HG03066 (cell line): Measurements from ENCODE around the gene ACTRT2.

Experiments
- ATAC-seq: cut with Tn5 transposase; IDR thresholded peaks from one replicate; pipeline ENCODE4 v1.9.1; 2021; ENCODE audit warnings: low read depth; ENCODE audit not compliant: unreplicated experiment

ACTRT2 gene

DNA sequence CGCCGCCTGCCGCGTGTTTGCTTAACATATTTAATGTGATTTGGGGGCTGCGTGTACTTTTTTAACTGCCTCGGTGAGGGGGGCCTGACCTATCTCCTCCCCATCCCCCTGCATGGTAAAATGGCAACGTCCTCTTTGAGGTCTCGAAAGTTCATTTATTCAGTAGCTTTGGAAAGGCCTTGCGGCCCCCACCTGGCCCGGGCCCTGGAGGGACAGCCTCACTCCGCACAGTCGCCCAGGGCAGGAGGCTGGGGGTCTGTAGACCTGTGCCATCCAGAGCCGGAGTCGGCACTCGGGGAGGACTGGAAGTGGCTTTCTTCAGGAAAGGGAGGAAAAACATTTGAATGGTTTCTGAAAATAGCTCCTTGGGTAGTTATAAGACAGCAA is 38.0 kb upstream of the ACTRT2 start:
- no peak for ATAC-seq

DNA sequence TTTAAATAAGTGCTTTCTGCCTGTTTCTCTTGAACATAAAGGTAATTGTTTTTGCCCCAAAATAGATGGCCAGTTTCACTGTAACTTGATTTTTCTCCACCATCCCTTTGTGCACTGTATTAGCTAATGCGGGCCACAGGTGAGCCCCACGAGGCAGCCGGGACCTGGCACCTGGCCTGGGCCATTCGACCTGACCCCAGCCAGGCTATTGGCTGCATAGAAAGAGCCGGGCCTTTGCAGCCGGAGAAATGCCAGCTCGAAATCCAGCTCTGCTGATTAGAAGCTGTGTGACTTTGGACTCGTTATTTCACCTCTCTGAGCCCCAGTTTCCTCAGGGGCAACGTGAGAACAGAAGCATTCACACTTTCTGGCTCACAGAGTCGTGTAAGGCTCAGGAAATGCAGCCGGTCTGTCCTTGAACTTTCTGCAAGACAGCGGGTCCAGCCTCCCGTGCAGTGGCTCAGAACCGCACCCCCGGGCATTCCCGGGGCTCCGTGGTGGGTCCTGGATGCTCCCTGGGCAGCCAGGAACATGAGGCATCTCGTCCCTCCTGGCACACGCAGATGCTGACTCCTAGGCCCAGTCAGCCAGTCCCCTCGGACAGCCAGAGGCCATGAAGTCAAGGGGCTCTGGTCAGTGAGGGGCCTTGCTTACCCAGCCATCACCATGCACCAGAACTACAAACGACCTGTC is 37.4 kb upstream of the ACTRT2 start:
- no peak for ATAC-seq

DNA sequence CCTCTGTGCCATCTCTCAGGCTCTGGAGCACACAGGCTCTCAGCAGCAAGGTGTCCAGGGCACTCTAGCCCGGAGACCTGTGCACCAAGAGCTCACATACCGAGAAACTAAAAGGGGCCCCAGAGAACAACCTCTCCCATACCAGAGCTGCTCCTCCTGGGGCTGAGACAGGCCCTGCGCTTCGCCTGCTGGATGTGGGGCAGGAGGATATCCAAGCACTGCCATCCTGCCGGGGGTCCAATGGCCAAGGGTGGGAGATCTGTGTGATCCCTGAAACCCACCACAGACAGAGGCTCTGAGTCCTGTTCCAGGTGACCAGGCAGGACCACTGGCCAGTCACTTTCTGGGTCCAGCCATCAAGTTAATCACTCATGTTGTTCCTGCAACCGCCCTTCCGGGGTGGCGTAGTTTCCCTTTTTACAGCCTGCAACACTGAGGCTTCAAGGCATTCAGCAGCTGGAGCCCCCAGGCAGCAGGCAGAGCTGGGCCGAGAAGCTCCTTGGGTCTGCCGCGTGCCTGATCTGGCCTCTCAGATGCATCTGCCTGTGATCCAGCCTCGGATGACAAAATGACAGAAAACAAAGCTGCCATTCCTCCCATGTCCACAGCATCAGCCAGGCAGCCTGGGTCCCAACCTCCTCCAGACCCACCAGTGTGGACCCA is 36.7 kb upstream of the ACTRT2 start:
- no peak for ATAC-seq

DNA sequence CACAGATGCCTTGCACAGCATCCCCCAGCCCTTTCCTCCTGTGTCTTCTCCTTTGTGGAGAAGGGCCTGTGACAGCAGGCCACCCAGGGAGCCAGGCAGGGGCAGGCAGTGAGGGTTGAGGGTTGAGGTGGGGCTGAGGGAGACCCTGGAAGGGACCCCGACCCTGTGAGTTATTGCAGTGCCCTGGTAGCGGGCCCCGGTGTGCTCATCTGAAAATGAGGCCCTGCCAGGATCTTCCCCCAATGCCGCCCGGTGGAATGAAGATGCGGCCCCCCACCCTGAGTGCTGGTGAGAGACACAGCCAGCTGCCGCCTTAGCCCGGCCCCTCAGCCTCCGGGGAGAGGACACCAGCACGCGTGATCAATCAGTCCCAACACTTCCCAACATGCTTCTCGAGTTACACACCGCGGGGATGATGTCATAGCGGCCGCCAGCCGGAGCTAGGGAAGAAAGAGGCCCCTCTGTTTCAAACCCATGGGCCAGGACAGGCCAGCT is 36.2 kb upstream of the ACTRT2 start:
- ATAC-seq, result no peak

DNA sequence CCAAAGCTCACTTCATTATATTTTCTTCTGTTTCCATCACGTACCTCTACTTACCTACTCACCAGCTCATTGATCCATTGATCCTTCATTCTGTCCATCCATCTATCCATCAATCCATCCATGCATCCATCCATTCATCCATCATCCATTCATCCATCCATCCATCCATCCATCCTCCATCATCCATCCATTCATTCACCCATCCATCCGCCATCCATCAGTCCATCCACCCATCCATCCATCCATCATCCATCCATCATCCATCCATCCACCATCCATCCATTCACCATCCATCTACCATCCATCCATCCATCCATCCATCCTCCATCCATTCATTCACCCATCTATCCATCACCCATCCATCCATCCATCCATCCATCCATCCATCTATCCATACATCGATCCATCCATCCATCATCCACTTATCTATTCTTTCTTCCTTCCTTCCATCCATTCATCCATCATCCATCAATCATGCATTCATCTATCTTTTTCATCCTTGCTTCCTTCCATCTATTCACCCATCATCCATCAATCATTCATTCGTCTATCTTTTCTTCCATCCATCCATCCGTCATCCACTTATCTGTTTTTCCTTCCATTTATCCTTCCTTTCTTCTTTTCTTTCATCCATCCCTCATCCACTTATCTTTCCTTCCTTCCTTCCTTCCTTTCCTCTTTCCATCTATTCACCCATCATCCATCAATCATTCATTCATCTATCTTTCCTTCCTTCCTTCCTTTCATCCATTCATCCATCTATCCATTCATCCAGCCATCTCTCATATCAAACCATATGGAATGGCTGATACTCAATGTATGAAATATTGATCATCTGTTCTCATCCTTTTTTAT is 35.3 kb upstream of the ACTRT2 start:
- ATAC-seq, result no peak

GRCh38 chr1:2986549-2987305 is 34.5 kb upstream of the ACTRT2 start:
- no peak for ATAC-seq

- no peak for ATAC-seq
Measured at GRCh38 chr1:2987773-2988172, 33.5 kb upstream of the ACTRT2 start.

GRCh38 chr1:2988256-2988655 is 33.0 kb upstream of the ACTRT2 start:
- no peak for ATAC-seq

DNA sequence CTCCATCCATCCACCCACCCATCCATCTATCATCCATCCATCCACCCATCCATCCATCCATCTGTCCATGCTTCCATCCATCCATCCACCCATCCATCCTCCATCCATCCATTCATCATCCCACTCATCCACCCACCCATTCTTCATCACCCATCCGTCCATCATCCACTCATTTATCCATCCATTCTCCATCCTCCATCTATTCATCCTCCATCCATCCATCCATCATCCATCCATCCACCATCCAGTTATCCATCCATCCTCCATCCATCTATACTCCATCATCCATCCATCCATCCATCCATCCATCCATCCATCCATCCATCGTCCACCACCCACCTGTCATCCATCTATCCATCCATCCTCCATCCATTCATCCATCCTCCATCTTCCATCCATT is 32.1 kb upstream of the ACTRT2 start:
- ATAC-seq, result no peak

GRCh38 chr1:2989976-2990375 is 31.3 kb upstream of the ACTRT2 start:
- ATAC-seq, result no peak

DNA sequence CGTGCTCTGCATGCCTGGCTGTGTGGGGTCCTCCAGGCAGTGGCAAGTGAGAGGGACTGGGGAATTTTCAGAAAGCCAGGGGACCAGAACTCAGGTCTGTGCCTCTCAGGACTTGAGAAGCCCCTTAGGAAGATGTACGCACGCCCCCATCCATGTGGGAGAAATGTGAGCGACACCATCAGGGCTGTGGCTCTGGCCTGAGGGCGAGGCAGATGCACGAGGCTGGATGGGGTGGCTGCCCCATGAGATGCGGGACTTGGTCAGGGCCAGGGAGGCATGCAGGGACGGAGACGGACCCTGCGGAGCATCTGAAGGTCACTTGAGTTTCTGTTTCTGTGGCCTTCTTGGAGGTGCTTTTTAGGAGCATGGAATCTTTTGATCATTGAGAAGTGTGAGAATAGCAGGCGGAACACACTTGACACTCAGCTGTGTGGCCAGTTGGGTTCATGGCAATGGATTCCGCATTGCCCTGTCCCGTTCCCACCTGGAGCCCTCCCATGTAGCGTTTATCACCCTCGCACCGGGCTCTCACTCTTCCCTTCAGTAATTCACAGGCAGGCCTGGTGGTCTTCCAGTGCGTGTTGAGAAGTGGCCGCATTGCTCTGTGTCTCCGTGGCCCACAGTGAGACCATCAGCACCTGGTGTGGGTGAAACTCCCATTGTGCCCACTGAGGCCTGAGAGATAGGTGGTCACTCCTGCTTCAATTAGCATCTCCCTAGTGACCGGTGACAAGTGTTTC is 30.7 kb upstream of the ACTRT2 start:
- no peak for ATAC-seq

- no peak for ATAC-seq
Measured at GRCh38 chr1:2991753-2992495, 29.3 kb upstream of the ACTRT2 start.

- no peak for ATAC-seq
Measured at GRCh38 chr1:2998503-2999100, 22.7 kb upstream of the ACTRT2 start.

GRCh38 chr1:2999138-2999537 is 22.1 kb upstream of the ACTRT2 start:
- no peak for ATAC-seq

GRCh38 chr1:2999571-2999970 is 21.7 kb upstream of the ACTRT2 start:
- no peak for ATAC-seq

- ATAC-seq, result no peak
Measured at GRCh38 chr1:3000214-3000613, 21.1 kb upstream of the ACTRT2 start.

GRCh38 chr1:3000671-3001470 is 20.4 kb upstream of the ACTRT2 start:
- ATAC-seq, result no peak
